ENCODE measurements around the gene CDH16.

DNA sequence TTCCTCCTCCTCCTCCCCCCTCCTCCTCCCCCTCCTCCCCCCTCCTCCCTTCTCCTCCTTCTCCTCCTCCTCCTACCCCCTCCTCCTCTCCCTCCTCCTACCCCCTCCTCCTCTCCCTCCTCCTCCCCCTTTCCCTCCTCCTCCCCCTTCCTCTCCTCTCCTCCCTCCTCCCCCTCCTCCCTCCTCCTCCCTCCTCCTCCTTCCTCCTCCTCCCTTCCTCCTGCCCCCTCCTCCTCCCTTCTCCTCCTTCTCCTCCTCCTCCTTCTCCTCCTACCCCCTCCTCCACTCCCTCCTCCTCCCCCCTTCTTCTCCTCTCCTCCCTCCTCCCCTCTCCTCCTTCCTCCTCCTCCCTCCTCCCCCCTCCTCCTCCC, 45.0 kb downstream of the CDH16 start:
- TF ChIP-seq EZH2 (IDR thresholded peaks at IDR 0.05; ENCODE audit: borderline replicate concordance, low read depth, low read length, poor library complexity, severe bottlenecking): no peak
- TF ChIP-seq, protein P1, sequence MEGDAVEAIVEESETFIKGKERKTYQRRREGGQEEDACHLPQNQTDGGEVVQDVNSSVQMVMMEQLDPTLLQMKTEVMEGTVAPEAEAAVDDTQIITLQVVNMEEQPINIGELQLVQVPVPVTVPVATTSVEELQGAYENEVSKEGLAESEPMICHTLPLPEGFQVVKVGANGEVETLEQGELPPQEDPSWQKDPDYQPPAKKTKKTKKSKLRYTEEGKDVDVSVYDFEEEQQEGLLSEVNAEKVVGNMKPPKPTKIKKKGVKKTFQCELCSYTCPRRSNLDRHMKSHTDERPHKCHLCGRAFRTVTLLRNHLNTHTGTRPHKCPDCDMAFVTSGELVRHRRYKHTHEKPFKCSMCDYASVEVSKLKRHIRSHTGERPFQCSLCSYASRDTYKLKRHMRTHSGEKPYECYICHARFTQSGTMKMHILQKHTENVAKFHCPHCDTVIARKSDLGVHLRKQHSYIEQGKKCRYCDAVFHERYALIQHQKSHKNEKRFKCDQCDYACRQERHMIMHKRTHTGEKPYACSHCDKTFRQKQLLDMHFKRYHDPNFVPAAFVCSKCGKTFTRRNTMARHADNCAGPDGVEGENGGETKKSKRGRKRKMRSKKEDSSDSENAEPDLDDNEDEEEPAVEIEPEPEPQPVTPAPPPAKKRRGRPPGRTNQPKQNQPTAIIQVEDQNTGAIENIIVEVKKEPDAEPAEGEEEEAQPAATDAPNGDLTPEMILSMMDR (conservative IDR thresholded peaks at IDR 0.05; ENCODE audit: low read depth, low read length): no peak

Measured in A673 (cell line).